SIG-M5 (cell line): ENCODE data around the gene ZNF672.
"Not testable (repeated sequence)": the region's sequence is repeated elsewhere in the genome, so short reads cannot be mapped to it uniquely, and the experiment has no call there.

Experiments used
- DNase-seq: peaks from one replicate; lab custom pipeline; 2025; lab: John Stamatoyannopoulos, UW

The ZNF672 gene

DNA sequence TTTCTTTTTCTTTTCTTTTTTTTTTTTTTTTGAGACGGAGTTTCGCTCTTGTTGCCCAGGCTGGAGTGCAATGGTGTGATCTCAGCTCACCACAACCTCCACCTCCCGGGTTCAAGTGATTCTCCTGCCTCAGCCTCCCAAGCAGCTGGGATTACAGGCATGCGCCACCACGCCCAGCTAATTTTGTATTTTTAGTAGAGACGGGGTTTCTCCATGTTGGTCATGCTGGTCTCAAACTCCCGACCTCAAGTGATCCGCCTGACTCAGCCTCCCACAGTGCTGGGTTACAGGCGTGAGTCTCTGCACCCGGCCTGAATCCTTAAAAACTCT, 51.9 kb downstream of the ZNF672 start:
- not testable (repeated sequence) for DNase-seq

DNA sequence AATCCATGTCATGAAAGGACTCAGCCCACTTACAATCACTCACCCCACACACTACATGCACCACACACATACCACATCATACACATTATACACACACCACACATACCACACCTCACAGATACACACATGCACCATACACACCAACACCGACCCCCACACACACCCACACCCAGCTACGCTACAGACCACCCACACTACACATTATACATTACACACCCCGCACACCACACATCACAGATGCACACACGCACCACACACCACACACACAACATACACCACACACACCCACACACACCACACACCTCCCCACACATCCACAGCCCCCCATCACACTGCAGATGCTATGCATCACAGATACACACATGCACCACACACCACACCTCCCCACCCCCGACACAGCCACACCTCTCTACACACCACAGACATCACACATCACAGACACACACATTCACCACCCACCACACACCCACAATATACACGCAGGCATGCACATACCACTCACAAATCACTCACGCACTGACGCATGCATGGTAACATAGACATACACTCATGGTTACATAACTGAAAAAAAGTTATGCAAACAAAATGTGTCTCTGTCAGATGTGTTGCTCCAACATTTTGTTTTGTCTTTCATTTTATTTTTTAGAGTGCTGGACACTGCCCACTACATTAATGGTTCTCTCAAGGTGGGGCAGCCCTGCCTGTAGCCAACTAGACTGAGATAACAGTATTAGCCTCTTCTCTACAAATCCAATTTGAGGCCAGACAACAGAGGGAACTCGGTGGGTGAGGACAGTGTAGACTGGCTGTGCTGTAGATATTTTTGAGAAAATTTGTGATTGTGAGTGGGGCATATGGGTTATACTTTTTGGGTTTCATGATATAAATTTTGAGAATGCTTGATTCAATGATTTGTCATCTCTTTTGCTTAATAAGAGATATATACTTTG, 52.8 kb downstream of the ZNF672 start:
- DNase-seq = no peak

DNA sequence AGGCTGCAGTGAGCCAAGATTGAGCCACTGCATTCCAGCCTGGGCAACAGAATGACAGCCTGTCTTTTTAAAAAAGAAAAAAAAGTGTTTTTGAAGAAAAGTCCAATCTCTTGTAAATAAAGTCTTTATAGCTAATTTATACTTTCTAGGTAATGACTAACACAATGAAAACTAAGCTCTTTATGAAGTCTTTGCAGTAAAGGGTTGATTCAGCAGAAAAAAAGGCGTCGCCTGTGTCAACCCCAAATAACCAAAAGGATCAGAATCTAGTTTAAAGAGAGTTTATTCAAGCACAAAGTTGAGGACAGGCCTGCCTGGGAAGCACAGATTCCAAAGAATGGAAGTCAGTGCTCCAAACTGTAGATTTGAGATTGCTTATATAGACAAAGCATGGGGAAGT, 53.7 kb downstream of the ZNF672 start:
- DNase-seq = no peak

DNA sequence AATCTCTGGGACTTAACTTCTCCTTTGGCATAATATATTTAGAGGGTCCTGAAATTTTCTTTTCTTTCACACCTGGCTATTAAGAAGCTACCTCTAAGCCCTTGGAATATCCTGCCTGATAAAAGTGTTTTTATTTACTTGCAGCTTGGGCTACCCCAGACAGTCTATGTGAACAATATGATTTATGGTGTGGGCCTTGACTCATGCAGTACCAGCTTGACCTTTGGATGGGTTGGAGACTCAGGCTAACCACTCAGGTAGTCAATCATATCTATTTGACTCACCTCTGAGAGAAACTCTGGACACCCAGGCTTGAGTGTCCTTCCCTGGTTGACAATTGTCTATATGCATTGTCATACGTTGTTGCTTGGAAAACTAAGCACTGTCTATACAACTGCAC, 54.6 kb downstream of the ZNF672 start:
- no peak for DNase-seq

DNA sequence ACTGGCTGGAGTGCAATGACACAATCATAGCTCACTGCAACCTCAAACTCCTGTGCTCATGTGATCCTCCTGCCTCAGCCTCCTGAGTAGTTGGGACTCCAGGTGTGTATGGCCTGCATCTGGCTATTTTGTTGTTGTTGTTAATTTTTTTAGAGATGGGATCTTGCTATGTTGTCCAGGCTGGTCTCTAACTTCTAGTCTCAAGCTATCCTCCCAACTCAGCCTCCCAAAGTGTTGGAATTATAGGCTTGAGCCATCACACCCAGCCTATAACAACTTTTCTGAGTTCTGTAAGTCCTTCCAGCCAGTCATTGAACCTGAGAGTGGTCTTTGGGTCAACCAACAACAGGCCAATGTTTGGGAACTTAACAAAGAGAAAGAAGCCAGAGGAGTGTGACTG, 56.8 kb downstream of the ZNF672 start:
- DNase-seq = no peak

DNA sequence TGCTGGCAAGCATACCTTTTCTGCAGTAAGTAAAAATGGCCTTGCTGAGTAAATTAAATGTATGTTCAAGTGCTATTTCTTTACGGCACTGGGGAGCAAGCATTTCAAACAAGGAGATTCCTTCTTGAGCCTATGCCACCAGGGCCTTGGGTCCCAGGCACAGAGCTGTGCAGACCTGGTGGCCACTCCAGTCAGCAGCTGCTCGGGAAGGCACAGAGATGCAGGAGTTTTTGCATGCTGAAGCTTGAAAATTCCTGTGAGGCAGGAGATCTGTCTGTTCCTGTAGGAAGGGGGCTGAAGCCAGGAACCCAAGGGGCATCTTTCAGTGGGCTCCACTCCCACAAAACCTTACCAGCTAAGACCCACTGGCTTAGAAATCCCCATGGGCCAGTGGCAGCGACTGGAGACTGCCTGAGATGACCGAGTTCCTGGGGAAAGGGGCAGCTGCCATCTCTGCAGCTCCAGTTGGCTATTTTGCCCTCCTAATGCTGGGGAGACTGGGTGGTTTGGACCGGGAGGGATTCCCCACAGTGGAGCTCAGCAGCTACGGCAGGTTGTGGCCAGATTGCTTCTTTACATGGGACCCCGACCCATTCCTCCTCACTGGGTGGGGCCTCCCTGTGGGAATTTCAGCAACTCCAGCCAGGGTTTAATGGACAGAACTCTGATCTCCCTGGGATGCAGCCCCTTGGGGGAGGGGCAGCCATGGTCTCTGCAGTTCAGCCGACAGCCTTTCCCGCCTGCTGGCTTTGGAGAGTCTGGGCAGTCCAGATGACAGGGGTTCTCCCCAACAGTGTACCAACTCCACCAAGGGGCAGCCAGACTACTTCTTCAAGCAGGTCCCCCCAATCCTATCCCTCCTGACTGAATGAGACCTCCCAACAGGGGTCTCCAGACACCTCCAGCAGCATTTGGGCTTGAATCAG, 59.7 kb downstream of the ZNF672 start:
- no peak for DNase-seq
